HG03280 (cell line): ENCODE data around the gene RUNX3.
"Not testable (repeated sequence)": the region's sequence is repeated elsewhere in the genome, so short reads cannot be mapped to it uniquely, and the experiment has no call there.

ENCODE experiments used
- ATAC-seq: cut with Tn5 transposase; IDR thresholded peaks from one replicate; pipeline ENCODE4 v1.9.1; 2021; ENCODE audit warnings: mild to moderate bottlenecking, moderate library complexity; ENCODE audit not compliant: unreplicated experiment

Gene RUNX3

DNA sequence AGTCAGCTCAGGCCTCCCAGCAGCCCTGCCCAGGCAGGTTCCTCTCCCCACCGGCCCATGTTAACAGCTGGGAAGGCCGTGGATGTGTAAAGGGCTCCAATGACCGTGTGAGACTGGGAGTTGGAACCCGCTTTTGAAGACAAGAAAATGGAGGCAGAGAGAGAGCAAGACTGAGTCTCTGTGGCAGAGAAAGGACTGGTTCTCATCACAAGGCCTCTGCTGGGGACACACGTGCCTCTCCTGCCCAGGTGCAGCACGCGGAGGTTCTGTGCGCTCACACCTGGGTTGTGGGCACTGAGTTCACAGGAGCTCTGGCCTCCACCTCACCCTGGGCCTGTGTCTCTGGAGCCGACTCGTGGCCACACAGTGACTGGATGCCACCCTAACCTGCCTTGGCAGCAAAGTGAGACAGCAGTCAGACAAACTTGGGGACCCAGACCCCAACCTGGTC lies 27.0 kb downstream of the RUNX3 start:
- no peak for ATAC-seq

DNA sequence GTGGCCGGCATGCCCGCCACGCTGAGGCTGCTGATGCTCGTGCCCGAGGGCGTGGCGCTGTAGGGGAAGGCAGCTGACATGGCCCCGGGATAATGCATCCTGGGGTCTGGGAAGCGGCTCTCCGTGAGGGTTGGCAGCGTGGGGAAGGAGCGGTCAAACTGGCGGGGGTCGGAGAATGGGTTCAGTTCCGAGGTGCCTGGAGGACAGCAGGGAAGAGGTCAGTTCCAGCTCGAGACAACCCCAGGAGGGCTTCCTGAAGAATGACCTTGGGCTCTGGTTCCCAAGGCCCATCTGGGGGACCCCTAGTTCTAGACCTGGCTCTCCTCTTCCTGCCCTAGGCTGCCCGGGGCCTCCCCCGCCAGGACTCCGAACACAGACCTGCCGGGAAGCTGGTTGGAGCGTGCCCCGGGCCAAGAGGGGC lies 27.6 kb downstream of the RUNX3 start:
- no peak for ATAC-seq

DNA sequence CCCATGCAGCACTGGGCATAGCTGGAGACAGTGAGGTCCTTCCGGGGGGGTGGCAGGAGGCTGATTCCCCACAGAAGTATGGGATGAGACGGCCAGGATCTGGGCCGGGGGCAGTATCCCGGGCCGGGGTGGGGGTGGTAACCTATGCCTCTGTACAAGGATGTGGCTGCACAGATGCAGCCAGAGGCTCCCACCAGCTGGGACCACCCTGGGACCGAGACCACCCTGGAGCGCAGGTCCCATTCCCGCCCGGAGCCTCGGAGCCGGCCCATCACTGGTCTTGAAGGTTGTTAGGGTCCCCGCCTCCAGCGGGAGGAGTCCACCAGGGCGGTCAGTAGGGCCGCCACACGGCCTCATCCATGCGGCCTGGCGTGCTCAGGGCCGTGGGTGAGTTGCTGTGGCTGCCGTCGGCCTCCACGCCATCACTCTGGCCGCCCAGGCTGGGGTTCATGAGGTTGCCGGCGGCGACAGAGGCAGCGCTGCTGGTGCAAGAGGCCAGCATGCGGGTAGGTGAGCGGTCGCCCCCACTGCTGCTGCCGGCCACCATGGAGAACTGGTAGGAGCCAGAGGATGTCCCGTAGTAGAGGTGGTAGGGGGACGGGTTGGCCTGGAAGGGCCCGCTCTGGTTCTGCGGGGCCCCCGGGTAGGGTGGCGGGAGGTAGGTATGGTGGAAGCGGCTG lies 28.1 kb downstream of the RUNX3 start:
- no peak for ATAC-seq

DNA sequence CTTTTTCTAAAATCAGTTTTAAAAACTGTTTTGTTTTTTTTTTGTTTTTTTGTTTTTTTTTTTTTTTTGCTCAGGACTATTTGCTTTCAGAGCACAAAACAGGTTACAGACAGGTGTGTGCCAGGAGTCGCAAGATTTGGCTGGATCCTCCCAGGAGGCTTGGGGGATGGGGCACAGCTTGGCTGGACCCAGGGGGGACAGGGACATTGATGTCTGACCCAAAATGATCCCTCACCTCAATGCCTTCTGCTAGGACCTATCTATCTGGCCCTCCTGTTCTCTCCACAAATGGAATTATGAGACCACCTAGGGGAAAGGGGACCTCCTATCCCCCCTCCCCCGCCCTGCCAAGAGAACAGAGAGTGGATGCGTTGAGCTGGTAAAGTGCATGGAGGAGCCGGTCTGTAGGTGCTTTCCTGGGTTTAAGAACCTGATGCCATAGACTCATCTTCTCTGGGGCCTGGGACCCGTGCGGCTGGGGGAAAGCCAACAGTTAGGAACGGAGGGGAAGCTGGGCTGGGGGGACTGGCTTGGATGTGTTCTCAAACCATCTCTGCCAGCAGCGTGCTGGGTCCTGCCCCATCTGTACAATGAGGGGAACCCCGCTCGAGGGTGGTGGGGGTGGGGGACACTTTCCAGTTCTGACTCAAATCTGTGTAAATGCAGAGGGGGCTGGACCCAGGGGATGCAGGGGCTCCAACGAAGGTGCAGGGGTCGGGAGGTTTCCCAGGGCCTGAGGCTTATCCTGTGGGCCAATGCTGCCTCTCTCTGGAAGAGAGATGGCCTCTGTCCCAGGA lies 28.9 kb downstream of the RUNX3 start:
- ATAC-seq = no peak

DNA sequence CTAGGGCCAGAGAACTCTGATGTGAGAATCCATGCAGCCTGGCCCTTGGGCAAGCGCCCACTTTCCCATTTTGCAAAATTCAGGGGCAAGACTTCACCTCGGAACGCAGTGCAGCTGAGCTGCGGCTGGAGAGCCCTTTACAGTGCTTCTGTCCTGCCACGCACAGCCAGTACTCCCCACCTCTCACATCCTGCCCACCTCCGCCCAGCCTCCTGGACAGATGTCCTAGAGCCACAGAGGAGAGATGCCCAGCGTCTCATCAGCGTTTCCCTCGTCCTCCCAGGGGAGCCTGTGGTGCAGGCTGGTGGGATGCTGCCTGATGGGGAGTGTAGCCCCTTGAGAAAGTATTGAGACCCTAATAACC lies 29.6 kb downstream of the RUNX3 start:
- ATAC-seq = no peak

DNA sequence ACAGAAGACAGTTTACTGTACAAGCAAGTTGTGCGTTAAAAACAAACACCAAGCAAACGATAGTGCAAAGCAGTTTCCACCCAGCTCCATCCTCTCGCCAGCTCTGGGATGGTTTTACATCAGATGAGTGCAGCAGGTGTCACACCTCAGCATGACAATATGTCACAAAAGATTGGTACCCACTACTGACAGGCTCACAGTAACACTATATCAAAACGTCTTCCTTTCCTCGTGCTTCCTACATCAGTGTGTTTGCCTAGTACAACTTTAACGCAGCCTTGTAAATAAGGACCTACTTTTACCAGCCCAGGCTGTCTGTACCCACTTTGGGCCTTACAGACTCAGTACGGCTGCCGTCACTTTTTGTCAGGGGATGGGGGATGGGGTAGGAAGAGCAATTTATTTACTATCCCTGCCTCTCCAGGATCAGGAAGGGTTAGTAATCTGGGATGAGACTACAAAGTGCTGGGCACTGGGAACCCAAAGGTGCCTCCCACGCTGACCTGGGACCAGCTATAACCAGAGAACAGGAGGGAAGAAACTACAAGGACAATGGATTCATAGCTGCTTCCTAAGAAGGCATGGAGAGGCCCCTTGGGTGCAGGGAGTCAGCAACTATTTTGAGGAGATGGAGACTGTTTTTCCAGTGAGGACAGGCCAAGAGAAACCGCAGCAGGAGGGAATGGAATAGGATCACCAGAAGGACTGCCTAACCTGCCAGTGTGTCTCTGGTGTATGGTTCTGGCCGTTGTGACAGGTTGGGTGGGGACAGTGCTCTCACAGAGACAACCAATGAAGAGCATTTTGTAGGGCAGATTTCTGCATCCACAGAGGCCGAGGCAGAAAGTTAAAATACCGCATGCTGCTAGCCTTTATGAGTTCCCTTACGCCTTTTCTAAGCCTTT lies 30.2 kb downstream of the RUNX3 start:
- no peak for ATAC-seq

DNA sequence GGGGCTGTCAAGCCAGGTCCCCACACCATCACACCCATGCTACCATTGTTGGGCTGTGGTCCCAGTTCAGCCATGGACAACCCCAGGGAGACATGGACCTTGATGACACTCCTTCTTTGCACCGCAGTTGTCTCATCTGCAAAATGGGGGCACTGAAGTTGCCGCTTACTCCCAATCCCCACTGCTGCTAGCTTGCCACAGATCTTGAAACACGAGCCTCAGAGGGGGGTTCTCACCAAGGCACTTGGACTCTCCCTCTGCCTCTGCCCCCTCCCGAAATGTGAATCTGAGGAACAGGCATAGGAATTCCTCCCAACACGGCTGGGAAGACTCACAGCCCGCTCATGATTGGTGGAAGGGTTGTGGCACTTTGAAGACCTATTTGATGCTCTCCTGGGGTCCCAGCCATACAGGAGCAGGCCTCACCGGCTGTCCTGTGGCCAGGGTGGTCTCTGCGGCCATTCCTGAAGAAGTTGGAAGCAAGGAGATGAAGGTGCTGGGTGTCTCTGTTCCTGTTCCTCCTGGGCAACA lies 31.1 kb downstream of the RUNX3 start:
- no peak for ATAC-seq

DNA sequence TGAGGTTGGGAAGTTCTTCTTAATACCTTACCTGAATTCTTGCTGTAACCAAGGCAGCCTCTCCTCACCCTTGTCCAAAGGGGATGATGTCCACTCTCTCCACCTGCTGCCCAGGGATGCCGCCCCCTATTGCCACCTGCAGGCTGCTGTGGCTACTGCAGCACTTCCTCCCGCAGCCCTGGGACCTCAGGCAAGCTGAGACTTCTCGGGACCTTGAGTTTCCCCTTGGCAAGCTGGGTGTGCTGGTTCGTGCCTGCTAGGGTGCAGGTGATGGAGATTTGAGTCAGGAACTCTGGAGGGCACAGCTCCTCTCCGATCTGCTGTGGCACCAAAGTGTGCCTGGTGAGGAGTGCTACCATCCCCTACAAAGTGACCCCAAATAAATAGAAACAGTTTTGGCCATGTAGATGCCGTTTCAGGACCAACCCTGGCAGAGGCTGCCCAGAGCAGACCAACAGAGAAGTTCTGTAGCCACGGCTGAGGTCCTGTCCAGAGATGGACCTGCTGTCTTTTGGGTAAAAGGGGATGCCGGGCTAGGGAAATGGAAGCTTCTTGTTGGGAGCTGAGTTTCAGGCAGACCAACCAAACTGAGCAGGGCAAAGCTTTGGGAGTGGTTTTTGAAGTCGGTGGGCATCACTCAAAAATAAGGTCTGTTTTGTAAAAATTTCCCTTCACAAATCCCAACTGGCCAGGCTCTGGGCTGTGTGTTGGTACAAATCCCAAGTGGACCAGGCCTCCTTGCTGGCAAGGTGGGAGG lies 31.7 kb downstream of the RUNX3 start:
- ATAC-seq = no peak

DNA sequence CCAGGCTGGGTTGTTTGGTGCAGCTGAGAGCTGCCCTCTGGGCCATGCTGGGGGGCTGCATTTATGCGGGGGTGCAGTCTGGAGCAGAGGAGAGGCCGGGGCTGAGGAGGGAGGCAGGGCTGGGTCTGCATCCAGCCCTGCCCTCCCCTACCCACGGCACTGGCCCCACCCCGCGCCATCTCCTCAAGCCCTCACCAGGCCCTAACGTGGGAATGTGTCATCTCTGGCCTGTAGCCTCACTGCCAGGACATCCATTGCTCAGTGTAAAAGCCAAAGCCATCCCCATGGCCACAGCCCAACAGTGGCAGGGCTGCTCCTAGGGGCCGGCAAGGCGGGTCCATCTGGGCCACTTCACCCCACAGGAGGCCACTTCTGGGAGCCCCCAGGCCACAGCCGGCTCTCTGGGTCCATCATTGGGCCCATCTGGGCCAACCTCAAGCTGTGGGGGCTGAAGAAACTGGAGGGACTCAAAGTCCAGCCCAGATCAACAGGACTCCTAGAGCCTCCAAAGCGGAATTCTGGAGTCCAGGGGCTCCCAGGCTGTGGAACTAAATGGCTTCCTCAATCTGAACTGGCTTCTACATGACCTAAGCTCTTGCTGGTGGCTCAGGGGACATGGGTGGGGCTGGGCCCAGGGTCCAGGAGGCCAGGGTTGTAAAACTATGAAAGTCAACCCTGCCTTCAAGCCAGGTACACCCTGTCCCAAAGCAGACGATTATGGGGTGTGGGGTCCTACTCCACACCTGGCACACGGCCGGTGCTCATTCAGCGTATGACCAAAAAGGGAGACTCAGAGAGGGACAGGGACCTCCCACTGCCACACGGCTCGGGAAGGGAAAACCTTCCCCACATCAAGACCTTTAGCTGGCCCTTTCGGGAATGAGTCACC lies 32.6 kb downstream of the RUNX3 start:
- no peak for ATAC-seq

DNA sequence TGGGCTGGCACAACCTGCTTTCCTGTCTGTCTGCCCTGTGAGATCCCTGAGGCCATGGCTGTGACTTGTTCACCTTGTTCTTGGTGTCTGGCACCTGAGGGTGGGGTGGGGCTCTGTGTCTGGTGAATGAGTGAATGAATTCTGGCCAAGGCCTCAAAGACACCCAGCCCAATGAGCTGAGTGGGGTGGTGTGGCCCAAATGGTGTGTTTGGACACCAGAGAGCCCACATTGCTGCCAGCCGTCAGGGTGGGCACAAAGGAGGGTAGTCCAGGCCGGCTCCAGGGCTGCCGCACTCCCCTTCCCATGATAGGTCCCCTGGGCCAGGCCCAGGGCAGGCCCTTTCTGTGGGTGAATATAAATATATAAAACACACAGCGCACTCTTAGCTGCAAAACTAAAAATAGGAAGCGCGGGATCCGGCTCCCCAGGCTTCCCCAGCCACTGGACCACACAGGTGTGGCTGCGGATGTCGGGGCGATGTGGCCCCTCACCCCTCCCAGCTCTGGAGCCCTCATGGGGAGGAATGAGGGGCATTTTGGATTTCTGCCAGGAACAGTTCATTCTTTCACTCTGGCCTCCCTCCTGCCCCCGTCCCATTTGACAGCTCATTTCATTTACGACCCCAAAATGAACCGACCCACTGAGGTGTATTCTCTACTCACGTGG lies 33.3 kb downstream of the RUNX3 start:
- ATAC-seq = no peak

DNA sequence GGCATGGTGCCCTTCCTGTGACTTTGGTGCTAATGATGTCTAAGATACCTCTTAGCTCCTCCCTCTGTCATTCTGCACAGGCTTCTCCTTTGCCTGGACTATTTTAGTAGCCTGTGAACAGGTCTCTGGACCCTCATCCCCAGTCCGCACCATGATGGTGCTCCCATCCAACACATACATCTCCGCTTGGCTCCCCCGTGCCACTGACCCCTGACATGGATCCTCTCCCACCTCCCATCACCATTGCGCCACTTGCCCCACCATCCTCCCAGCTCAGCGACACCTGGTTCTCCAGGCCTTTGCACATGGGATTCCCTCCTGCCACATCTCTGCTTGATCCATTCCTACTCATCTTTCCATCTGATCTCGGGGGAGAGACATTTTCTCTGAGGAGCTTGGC lies 33.9 kb downstream of the RUNX3 start:
- no peak for ATAC-seq

DNA sequence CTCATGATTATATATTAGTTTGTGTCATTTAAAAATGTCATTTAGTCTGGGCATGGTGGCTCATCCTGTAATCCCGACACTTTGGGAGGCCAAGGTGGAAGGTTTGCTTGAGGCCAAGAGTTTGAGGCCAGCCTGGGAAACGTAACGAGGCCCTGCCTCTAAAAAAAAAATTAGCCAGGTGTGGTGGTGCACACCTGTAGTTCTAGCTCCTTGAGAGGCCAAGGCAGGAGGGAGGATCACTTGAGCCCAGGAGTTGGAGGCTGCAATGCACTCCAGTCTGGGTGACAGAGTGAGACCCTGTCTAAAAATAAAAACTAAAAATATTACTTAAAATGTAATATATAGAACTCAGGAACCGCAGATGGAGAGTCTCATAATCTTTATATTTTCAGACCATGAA lies 34.6 kb downstream of the RUNX3 start:
- ATAC-seq = no peak

DNA sequence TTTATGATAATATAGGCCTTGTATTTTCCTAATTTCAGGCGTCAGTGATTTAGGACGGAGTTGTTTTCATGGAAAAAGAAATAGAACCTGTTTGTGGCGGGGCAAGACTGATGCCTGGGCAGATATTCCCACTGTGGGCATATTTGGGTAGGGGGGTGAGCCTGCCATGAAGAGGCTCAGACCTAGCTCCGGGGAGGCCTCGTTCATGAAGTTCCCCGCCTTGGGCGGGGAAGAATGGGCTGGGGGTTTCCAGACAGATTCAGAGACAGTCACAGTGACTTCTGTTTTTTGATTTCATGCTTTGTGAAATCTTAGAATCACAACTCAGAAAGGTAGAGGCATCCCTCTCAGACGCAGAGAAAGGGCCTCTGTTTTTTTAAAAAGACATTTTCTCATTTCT lies 36.1 kb downstream of the RUNX3 start:
- ATAC-seq = no peak

DNA sequence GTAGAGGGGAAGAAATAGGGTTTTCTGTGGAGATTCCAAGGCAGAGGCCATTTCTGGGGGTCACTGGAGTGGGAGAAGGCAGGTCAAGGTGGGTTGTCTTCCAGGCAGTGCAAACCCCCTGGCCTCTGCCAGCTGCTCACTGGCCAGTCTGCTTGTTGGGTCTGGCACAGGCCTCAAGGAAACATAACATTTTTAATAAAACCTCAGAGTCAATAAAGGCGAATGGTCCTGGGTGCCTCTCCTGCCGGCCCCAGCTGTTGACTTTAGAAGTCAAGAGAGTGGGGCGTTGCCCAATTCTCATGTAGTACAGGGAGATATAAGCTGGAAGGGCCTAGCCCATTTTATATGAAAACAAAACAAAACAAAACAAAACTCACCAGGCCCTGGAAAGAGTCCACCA lies 36.6 kb downstream of the RUNX3 start:
- no peak for ATAC-seq

DNA sequence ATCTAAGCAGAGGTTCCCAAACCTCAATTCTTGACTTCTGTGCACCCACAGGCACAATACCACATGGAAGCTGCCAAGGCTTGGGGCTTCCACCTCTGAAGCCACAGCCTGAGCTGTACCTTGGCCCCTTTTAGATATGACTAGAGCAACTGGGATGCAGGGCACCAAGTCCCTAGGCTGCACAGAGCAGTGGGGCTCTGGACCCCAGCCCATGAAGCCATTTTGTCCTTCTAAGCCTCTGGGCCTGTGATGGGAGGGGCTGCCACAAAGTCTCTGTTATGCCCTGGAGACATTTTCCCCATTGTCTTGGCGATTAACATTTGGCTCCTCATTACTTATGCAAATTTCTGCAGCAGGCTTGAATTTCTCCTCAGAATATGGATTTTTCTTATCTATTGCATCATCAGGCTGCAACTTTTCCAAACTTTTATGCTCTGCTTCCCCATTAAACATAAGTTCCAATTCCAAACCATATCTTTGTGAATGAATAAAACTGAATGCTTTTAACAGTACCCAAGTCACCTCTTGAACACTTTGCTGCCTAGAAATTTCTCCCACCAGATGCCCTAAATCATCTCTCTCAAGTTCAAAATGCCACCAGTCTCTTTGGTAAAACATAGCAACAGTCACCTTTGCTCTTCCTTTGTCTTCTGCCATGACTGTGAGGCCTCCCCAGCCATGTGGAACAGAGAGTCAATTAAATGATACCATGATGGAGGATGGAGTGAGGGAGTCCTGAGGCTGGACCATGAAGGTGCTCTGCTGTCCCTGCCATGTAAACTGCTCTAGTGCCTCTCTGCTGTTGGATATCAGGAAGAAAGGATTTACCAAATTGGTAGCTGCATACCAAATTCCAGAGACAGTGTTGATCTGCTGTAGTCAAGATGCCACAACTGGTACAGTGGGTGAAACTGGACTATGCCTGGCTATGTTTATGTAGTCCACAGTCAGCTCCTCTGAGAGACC lies 37.6 kb downstream of the RUNX3 start:
- no peak for ATAC-seq

DNA sequence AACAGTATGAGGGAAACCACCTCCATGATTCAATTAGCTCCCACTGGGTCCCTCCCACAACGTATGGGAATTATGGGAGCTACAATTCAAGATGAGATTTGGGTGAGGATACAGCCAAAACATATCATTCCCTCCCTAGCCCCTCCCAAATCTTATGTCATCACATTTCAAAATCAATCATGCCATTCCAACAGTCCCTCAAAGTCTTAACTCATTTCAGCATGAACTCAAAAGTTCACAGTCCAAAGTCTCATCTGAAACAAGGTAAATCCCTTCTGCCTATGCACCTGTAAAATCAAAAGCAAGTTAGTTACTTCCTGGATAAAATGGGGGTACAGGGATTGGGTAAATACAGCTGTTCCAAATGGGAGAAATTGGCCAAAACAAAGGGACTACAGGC lies 38.7 kb downstream of the RUNX3 start:
- not testable (repeated sequence) for ATAC-seq

DNA sequence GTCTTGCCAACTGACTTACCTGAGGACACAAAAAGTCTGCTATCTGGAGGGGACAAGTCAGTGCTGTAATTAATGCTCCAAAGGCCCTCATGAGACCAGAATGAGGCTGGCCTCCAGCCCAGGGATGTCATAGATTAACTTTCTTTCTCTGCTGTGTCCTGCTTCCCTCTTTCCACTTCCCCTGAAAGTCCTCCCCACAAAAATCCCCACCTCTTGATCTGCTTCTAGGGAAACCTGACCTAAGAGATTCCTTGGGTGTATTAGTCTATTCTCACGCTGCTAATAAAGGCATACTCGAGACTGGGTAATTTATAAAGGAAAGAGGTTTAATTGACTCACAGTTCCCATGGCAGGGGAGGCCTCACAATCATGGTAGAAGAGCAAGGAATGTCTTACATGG lies 39.2 kb downstream of the RUNX3 start:
- no peak for ATAC-seq
